ENCODE data around the gene NAV2. TPM values are rescaled to one million over a fixed set of nuclear protein-coding genes. Genes with fewer than 3 reads are reported as not detected.

NAV2 gene
- total and polyA plus RNA-seq, 2 experiments from 2014 or later, result 26.0 to 45.0 TPM

DNA sequence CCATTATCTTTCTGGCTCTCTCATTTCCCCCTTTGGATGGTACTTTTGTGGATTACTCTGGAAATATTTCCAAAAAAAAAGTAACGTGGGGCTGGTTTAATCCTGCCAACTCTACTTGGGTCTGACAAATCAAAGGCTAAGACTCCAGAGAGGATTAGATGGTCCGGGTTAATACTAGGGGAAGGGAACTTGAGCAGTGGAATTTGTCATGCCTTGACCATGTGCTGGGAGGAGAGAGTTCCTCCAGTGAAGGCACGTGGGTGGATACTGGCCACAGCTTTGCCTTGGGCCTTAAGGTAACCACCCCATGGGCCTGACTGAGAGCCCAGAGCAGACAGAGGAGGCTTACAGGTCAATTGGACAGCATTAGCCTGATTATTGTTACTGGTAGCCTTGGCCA lies 120.3 kb downstream of the NAV2 start:
- peaks cover 3% of the 10 kb centered on the region; the same call in 2 of the 3 replicates for H3K9me3 Mint-ChIP-seq
- H3K36me3 Mint-ChIP-seq (ENCODE audit: low read depth), result peaks cover 61% of the 10 kb centered on the region
- no peak for TF ChIP-seq CREB1 (CRISPR knock-in tag; IDR thresholded peaks at IDR 0.05; ENCODE audit: low read depth)
- no peak for TF ChIP-seq NANOG (IDR thresholded peaks at IDR 0.05; ENCODE audit: borderline replicate concordance)
- no peak for TF ChIP-seq ZNF114 (CRISPR knock-in tag; IDR thresholded peaks at IDR 0.05)
- TF ChIP-seq, protein P1, sequence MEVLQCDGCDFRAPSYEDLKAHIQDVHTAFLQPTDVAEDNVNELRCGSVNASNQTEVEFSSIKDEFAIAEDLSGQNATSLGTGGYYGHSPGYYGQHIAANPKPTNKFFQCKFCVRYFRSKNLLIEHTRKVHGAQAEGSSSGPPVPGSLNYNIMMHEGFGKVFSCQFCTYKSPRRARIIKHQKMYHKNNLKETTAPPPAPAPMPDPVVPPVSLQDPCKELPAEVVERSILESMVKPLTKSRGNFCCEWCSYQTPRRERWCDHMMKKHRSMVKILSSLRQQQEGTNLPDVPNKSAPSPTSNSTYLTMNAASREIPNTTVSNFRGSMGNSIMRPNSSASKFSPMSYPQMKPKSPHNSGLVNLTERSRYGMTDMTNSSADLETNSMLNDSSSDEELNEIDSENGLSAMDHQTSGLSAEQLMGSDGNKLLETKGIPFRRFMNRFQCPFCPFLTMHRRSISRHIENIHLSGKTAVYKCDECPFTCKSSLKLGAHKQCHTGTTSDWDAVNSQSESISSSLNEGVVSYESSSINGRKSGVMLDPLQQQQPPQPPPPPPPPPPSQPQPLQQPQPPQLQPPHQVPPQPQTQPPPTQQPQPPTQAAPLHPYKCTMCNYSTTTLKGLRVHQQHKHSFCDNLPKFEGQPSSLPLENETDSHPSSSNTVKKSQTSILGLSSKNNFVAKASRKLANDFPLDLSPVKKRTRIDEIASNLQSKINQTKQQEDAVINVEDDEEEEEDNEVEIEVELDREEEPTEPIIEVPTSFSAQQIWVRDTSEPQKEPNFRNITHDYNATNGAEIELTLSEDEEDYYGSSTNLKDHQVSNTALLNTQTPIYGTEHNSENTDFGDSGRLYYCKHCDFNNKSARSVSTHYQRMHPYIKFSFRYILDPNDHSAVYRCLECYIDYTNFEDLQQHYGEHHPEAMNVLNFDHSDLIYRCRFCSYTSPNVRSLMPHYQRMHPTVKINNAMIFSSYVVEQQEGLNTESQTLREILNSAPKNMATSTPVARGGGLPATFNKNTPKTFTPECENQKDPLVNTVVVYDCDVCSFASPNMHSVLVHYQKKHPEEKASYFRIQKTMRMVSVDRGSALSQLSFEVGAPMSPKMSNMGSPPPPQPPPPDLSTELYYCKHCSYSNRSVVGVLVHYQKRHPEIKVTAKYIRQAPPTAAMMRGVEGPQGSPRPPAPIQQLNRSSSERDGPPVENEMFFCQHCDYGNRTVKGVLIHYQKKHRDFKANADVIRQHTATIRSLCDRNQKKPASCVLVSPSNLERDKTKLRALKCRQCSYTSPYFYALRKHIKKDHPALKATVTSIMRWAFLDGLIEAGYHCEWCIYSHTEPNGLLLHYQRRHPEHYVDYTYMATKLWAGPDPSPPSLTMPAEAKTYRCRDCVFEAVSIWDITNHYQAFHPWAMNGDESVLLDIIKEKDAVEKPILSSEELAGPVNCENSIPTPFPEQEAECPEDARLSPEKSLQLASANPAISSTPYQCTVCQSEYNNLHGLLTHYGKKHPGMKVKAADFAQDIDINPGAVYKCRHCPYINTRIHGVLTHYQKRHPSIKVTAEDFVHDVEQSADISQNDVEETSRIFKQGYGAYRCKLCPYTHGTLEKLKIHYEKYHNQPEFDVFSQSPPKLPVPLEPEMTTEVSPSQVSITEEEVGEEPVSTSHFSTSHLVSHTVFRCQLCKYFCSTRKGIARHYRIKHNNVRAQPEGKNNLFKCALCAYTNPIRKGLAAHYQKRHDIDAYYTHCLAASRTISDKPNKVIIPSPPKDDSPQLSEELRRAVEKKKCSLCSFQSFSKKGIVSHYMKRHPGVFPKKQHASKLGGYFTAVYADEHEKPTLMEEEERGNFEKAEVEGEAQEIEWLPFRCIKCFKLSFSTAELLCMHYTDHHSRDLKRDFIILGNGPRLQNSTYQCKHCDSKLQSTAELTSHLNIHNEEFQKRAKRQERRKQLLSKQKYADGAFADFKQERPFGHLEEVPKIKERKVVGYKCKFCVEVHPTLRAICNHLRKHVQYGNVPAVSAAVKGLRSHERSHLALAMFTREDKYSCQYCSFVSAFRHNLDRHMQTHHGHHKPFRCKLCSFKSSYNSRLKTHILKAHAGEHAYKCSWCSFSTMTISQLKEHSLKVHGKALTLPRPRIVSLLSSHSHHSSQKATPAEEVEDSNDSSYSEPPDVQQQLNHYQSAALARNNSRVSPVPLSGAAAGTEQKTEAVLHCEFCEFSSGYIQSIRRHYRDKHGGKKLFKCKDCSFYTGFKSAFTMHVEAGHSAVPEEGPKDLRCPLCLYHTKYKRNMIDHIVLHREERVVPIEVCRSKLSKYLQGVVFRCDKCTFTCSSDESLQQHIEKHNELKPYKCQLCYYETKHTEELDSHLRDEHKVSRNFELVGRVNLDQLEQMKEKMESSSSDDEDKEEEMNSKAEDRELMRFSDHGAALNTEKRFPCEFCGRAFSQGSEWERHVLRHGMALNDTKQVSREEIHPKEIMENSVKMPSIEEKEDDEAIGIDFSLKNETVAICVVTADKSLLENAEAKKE (CRISPR knock-in tag; IDR thresholded peaks at IDR 0.05), result no peak
- TF ChIP-seq, protein P2, sequence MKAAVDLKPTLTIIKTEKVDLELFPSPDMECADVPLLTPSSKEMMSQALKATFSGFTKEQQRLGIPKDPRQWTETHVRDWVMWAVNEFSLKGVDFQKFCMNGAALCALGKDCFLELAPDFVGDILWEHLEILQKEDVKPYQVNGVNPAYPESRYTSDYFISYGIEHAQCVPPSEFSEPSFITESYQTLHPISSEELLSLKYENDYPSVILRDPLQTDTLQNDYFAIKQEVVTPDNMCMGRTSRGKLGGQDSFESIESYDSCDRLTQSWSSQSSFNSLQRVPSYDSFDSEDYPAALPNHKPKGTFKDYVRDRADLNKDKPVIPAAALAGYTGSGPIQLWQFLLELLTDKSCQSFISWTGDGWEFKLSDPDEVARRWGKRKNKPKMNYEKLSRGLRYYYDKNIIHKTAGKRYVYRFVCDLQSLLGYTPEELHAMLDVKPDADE (IDR thresholded peaks at IDR 0.05), result no peak
- TF ChIP-seq ZNF331 (CRISPR knock-in tag; IDR thresholded peaks at IDR 0.05; ENCODE audit: low read depth), result no peak
- TF ChIP-seq EZH2phosphoT487 (IDR thresholded peaks at IDR 0.05; ENCODE audit: unreplicated experiment), result no peak
- no peak for TF ChIP-seq POLR2AphosphoS5 (IDR thresholded peaks at IDR 0.05; ENCODE audit: low read depth)
- TF ChIP-seq, protein P3, sequence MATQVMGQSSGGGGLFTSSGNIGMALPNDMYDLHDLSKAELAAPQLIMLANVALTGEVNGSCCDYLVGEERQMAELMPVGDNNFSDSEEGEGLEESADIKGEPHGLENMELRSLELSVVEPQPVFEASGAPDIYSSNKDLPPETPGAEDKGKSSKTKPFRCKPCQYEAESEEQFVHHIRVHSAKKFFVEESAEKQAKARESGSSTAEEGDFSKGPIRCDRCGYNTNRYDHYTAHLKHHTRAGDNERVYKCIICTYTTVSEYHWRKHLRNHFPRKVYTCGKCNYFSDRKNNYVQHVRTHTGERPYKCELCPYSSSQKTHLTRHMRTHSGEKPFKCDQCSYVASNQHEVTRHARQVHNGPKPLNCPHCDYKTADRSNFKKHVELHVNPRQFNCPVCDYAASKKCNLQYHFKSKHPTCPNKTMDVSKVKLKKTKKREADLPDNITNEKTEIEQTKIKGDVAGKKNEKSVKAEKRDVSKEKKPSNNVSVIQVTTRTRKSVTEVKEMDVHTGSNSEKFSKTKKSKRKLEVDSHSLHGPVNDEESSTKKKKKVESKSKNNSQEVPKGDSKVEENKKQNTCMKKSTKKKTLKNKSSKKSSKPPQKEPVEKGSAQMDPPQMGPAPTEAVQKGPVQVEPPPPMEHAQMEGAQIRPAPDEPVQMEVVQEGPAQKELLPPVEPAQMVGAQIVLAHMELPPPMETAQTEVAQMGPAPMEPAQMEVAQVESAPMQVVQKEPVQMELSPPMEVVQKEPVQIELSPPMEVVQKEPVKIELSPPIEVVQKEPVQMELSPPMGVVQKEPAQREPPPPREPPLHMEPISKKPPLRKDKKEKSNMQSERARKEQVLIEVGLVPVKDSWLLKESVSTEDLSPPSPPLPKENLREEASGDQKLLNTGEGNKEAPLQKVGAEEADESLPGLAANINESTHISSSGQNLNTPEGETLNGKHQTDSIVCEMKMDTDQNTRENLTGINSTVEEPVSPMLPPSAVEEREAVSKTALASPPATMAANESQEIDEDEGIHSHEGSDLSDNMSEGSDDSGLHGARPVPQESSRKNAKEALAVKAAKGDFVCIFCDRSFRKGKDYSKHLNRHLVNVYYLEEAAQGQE (IDR thresholded peaks at IDR 0.05; ENCODE audit: unreplicated experiment), result no peak
- TF ChIP-seq EZH2 (IDR thresholded peaks at IDR 0.05; ENCODE audit: low read depth, unreplicated experiment), result no peak
- no peak for TF ChIP-seq STAT1 (IDR thresholded peaks at IDR 0.05; ENCODE audit: unreplicated experiment)
- Histone ChIP-seq H3K9me2 (ENCODE audit: insufficient read depth) (no peaks in the 10 kb centered on the region; the same call in 1 of the 2 replicates), H3K36me3 (ENCODE audit: insufficient read depth) (peaks cover 22% of the 10 kb centered on the region), H3K4me1 (ENCODE audit: insufficient read depth) (peaks cover 39% of the 10 kb centered on the region), H2AFZ (no peak overlapping the region), H3K79me2 (replicated peaks; ENCODE audit: insufficient read depth) (peaks cover 55% of the 10 kb centered on the region), H3K27me3 (ENCODE audit: insufficient read depth) (no peaks in the 10 kb centered on the region), H3F3A (replicated peaks; ENCODE audit: low read depth) (no peaks in the 10 kb centered on the region), H3K4me3 (no peak overlapping the region), H3K4me2 (no peak overlapping the region), H3K27ac (ENCODE audit: low read depth) (no peak overlapping the region), H4K20me1 (replicated peaks; ENCODE audit: insufficient read depth) (peaks cover 7% of the 10 kb centered on the region; the same call in 1 of the 2 replicates)
- peaks cover 39% of the 10 kb centered on the region for H3K4me1 Mint-ChIP-seq
- DNase-seq (ENCODE audit: low spot score) (no peak), ATAC-seq (no peak)
- H3K4me3 Mint-ChIP-seq, result no peak overlapping the region
- H3K27ac Mint-ChIP-seq, result no peak overlapping the region
- peaks cover 3% of the 10 kb centered on the region for H3K27me3 Mint-ChIP-seq (ENCODE audit: insufficient read depth, low read depth, poor library complexity)

Data from GM23338 (cell line).